ENCODE measurements around the gene NLE1. TPM values are rescaled to one million over a fixed set of nuclear protein-coding genes. Genes with fewer than 3 reads are reported as not detected.
"Not testable (repeated sequence)": the region's sequence is repeated elsewhere in the genome, so short reads cannot be mapped to it uniquely, and the experiment has no call there.

NLE1 gene
- total and polyA plus RNA-seq, 2 experiments from 2014 or later: 6.8 to 18.5 TPM

DNA sequence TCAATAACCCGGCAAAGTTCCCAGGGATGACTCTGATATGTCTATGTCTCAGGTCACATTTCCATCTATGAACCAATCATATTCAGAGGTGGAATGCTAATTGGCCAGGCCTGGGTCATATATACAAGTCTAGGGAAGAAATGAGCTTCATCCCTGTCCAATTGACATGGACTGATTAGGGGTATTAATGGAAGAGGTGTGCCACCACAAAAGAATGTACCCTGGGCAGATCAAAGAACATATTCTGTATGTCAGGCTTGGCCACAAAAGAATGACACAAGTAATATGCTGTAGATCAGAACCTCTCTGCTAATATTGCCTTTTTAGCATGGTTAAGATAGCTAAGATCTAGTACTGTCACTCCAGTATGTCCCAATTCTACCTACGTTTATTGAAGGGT is 45.4 kb upstream of the NLE1 start:
- in situ Hi-C loops (cut with MboI): no loop called here
- Histone ChIP-seq H2AFZ (no peak overlapping the region), H3K4me1 (ENCODE audit: insufficient read depth) (no peaks in the 10 kb centered on the region), H3K9ac (no peak overlapping the region), H3K79me2 (ENCODE audit: insufficient read depth) (no peaks in the 10 kb centered on the region), H3K36me3 (ENCODE audit: low read depth) (no peaks in the 10 kb centered on the region), H3K4me2 (ENCODE audit: unreplicated experiment) (no peak overlapping the region), H3K9me2 (ENCODE audit: insufficient read depth) (no peaks in the 10 kb centered on the region), H3K27ac (no peak overlapping the region), H3K27me3 (replicated peaks; ENCODE audit: insufficient read depth) (peaks cover 6% of the 10 kb centered on the region; the same call in 1 of the 2 replicates), H4K20me1 (ENCODE audit: insufficient read depth) (no peaks in the 10 kb centered on the region), H3F3A (ENCODE audit: insufficient read depth) (no peaks in the 10 kb centered on the region), H3K4me3 (no peak overlapping the region), H3K9me3 (ENCODE audit: low read depth) (no peaks in the 10 kb centered on the region)
- TF ChIP-seq EZH2 (IDR thresholded peaks at IDR 0.05; ENCODE audit: insufficient read depth, poor library complexity, severe bottlenecking) (no peak), EZH2phosphoT487 (IDR thresholded peaks at IDR 0.05; ENCODE audit: insufficient read depth, low read depth) (no peak)
- 86 to 91% methylated on average over 2 of the region's 2 CpGs for WGBS, 2 experiments (ENCODE audit: low coverage in 1 of 2, low lambda C conversion rate in 2 of 2, missing lambda C conversion rate in 2 of 2)
- DNase-seq: no peak

- no peaks in the 10 kb centered on the region; the same call in 1 of the 2 replicates for H3K27me3 ChIP-seq (replicated peaks; ENCODE audit: insufficient read depth)
- H3K27ac ChIP-seq: no peak overlapping the region
- H3K4me2 ChIP-seq (ENCODE audit: unreplicated experiment): no peak overlapping the region
- H3K9ac ChIP-seq: no peak overlapping the region
- H3K4me3 ChIP-seq: no peak overlapping the region
- DNase-seq: no peak
- H3K4me1 ChIP-seq (ENCODE audit: insufficient read depth): no peaks in the 10 kb centered on the region
- in situ Hi-C loops (cut with MboI): no loop called here
- H3K36me3 ChIP-seq (ENCODE audit: low read depth): no peaks in the 10 kb centered on the region
- no peak for TF ChIP-seq EZH2phosphoT487 (IDR thresholded peaks at IDR 0.05; ENCODE audit: insufficient read depth, low read depth)
- no peak for TF ChIP-seq EZH2 (IDR thresholded peaks at IDR 0.05; ENCODE audit: insufficient read depth, poor library complexity, severe bottlenecking)
- no peak overlapping the region for H2AFZ ChIP-seq
- H3K9me2 ChIP-seq (ENCODE audit: insufficient read depth): no peaks in the 10 kb centered on the region
- H3K79me2 ChIP-seq (ENCODE audit: insufficient read depth): no peaks in the 10 kb centered on the region
- no peaks in the 10 kb centered on the region for H4K20me1 ChIP-seq (ENCODE audit: insufficient read depth)
- H3K9me3 ChIP-seq (ENCODE audit: low read depth): no peaks in the 10 kb centered on the region
- WGBS, 2 experiments (ENCODE audit: low coverage in 1 of 2, low lambda C conversion rate in 2 of 2, missing lambda C conversion rate in 2 of 2): 0 to 6% methylated on average over 1 of the region's 1 CpG
- no peaks in the 10 kb centered on the region for H3F3A ChIP-seq (ENCODE audit: insufficient read depth)
These were observed 43.7 kb upstream of the NLE1 start for GRCh38 chr17:35185849-35186248.

DNA sequence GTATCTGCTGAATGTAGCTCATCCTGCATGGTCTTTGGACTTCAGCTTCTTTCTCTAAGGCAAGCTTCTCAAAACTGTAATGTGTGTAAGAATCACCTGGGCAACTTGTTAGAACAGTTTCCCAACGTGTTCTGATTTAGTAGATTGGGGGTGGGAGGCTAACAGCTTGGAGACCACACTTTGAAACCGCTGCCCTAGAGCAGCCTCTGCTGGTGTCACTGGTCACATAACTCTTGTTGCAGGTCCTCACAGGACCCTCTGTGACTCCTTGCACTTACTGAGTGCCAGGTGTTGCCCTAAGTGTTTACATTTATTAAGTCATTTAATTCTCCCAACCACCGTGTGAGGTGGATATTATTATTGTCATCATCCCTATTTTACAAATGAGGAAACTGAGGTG is 42.2 kb upstream of the NLE1 start:
- H4K20me1 ChIP-seq (ENCODE audit: insufficient read depth): no peaks in the 10 kb centered on the region
- no peaks in the 10 kb centered on the region for H3K36me3 ChIP-seq (ENCODE audit: low read depth)
- H3K9me2 ChIP-seq (ENCODE audit: insufficient read depth): no peaks in the 10 kb centered on the region
- no peak overlapping the region for H2AFZ ChIP-seq
- H3K27ac ChIP-seq: no peak overlapping the region
- no peaks in the 10 kb centered on the region for H3K79me2 ChIP-seq (ENCODE audit: insufficient read depth)
- H3F3A ChIP-seq (ENCODE audit: insufficient read depth): no peaks in the 10 kb centered on the region
- no peak overlapping the region for H3K9ac ChIP-seq
- no peak overlapping the region for H3K4me3 ChIP-seq
- no peak for DNase-seq
- H3K9me3 ChIP-seq (ENCODE audit: low read depth): no peaks in the 10 kb centered on the region
- H3K4me1 ChIP-seq (ENCODE audit: insufficient read depth): no peaks in the 10 kb centered on the region
- TF ChIP-seq EZH2 (IDR thresholded peaks at IDR 0.05; ENCODE audit: insufficient read depth, poor library complexity, severe bottlenecking): no peak
- TF ChIP-seq EZH2phosphoT487 (IDR thresholded peaks at IDR 0.05; ENCODE audit: insufficient read depth, low read depth): no peak
- WGBS, 2 experiments (ENCODE audit: low coverage in 1 of 2, low lambda C conversion rate in 2 of 2, missing lambda C conversion rate in 2 of 2): 36 to 40% methylated on average over 3 of the region's 3 CpGs
- no peak overlapping the region for H3K4me2 ChIP-seq (ENCODE audit: unreplicated experiment)
- in situ Hi-C loops (cut with MboI): no loop called here
- H3K27me3 ChIP-seq (replicated peaks; ENCODE audit: insufficient read depth): no peaks in the 10 kb centered on the region; the same call in 1 of the 2 replicates

DNA sequence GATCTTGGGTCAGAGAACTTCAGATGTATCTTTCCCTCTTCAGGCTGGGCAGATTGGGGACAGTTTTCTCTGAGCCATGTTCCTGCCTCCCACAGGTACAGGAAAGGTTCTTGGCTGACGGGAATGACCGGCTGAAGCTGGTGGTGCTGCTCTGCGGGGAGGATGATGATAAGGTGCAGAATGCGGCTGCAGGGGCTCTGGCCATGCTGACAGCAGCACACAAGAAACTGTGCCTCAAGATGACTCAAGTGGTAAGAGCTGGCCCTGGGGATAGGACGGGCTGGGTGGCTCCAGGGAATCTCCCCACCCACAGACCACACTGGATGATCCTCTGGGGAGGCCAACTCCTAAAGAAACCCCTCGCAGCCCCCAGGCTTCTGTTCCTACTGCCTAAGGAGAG is 41.2 kb upstream of the NLE1 start:
- no peak for DNase-seq
- in situ Hi-C loops (cut with MboI): no loop called here
- no peaks in the 10 kb centered on the region for H3K9me3 ChIP-seq (ENCODE audit: low read depth)
- no peaks in the 10 kb centered on the region for H3F3A ChIP-seq (ENCODE audit: insufficient read depth)
- no peak overlapping the region for H3K4me3 ChIP-seq
- H2AFZ ChIP-seq: no peak overlapping the region
- no peak overlapping the region for H3K4me2 ChIP-seq (ENCODE audit: unreplicated experiment)
- H3K9me2 ChIP-seq (ENCODE audit: insufficient read depth): no peaks in the 10 kb centered on the region
- 22 to 33% methylated on average over 4 to 6 of the region's 6 CpGs for WGBS, 2 experiments (ENCODE audit: low coverage in 1 of 2, low lambda C conversion rate in 2 of 2, missing lambda C conversion rate in 2 of 2)
- no peaks in the 10 kb centered on the region for H3K4me1 ChIP-seq (ENCODE audit: insufficient read depth)
- no peaks in the 10 kb centered on the region for H3K36me3 ChIP-seq (ENCODE audit: low read depth)
- no peaks in the 10 kb centered on the region; the same call in 1 of the 2 replicates for H3K27me3 ChIP-seq (replicated peaks; ENCODE audit: insufficient read depth)
- H3K9ac ChIP-seq: no peak overlapping the region
- H3K27ac ChIP-seq: no peak overlapping the region
- H3K79me2 ChIP-seq (ENCODE audit: insufficient read depth): no peaks in the 10 kb centered on the region
- no peaks in the 10 kb centered on the region for H4K20me1 ChIP-seq (ENCODE audit: insufficient read depth)
- TF ChIP-seq EZH2phosphoT487 (IDR thresholded peaks at IDR 0.05; ENCODE audit: insufficient read depth, low read depth): no peak
- TF ChIP-seq EZH2 (IDR thresholded peaks at IDR 0.05; ENCODE audit: insufficient read depth, poor library complexity, severe bottlenecking): no peak

DNA sequence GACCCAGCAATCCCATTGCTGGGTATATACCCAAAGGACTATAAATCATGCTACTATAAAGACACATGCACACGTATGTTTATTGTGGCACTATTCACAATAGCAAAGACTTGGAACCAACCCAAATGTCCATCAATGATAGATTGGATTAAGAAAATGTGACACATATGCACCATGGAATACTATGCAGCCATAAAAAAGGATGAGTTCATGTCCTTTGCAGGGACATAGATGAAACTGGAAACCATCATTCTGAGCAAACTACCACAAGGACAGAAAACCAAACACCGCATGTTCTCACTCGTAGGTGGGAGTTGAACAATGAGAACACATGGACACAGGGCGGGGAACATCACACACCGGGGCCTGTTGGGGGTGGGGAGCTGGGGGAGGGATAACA is 37.3 kb upstream of the NLE1 start:
- WGBS, 2 experiments (ENCODE audit: low coverage in 1 of 2, low lambda C conversion rate in 2 of 2, missing lambda C conversion rate in 2 of 2): 66 to 84% methylated on average over 5 of the region's 5 CpGs
- H3K9me2 ChIP-seq (ENCODE audit: insufficient read depth); H3K27me3 ChIP-seq (replicated peaks; ENCODE audit: insufficient read depth); H3K4me1 ChIP-seq (ENCODE audit: insufficient read depth); H3K9ac ChIP-seq; DNase-seq; H3K36me3 ChIP-seq (ENCODE audit: low read depth); H3K79me2 ChIP-seq (ENCODE audit: insufficient read depth); H3K9me3 ChIP-seq (ENCODE audit: low read depth); H3K4me3 ChIP-seq; H2AFZ ChIP-seq; in situ Hi-C loops (cut with MboI); H3F3A ChIP-seq (ENCODE audit: insufficient read depth); H4K20me1 ChIP-seq (ENCODE audit: insufficient read depth); H3K27ac ChIP-seq; H3K4me2 ChIP-seq (ENCODE audit: unreplicated experiment): not testable (repeated sequence)

Data from GM23248 (cell line).